Mesodermal cell (in vitro differentiated cells): ENCODE measurements around the gene SMYD2.

Source experiments
- H3K27ac ChIP-seq: 2 replicates; pipeline ENCODE4 v1.7.0; 2013; ENCODE audit warnings: mild to moderate bottlenecking, low read depth, low read length, moderate library complexity; ENCODE audit not compliant: severe bottlenecking
- H3K36me3 ChIP-seq: 2 replicates; pipeline ENCODE4 v1.7.1; 2013; ENCODE audit warnings: mild to moderate bottlenecking, low read length, moderate library complexity; ENCODE audit not compliant: control insufficient read depth, insufficient read depth
- H3K4me1 ChIP-seq: one replicate; pipeline ENCODE4 v1.7.1; 2013; ENCODE audit warnings: mild to moderate bottlenecking, low read length; ENCODE audit not compliant: insufficient read depth, control insufficient read depth, poor library complexity, severe bottlenecking
- H3K4me3 ChIP-seq: 2 replicates; pipeline ENCODE4 v1.7.0; 2013; ENCODE audit warnings: low read length, control low read depth, mild to moderate bottlenecking; ENCODE audit not compliant: insufficient read depth, poor library complexity, severe bottlenecking; ENCODE audit errors: extremely low read depth
- H3K9me3 ChIP-seq: 2 replicates; pipeline ENCODE4 v1.7.1; 2013; ENCODE audit warnings: mild to moderate bottlenecking, low read length, moderate library complexity; ENCODE audit not compliant: control insufficient read depth
- WGBS, 2 experiments: methylation state at CpG; one replicate each; pipeline ENCODE4 v1.1.5; 2013; ENCODE audit warnings: missing lambda C conversion rate in 2 of 2; ENCODE audit not compliant: insufficient coverage in 2 of 2; 5-methylcytosine and 5-hydroxymethylcytosine counted together

SMYD2 gene

DNA sequence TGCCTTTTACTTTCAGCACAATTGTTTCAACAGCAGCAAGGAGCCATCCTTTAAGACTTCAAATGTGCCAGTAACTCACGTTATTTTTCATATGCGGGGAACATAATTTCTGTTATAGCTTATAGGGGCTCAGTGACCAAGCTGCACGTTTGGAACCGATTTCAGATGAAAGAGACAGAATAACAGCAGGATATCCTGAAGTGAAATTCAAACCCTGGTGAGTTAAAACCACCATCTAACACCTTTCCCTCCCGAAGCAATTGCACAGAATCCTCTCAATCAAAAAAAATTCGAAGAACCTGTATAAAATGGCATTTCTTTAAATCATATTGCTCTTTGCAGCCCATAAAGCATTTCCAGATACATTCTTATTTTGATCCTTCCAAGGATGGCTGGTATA is 6.9 kb downstream of the SMYD2 start:
- H3K27ac ChIP-seq: no peak overlapping the region
- 77 to 81% methylated on average over 5 to 6 of the region's 6 CpGs for WGBS, 2 experiments

DNA sequence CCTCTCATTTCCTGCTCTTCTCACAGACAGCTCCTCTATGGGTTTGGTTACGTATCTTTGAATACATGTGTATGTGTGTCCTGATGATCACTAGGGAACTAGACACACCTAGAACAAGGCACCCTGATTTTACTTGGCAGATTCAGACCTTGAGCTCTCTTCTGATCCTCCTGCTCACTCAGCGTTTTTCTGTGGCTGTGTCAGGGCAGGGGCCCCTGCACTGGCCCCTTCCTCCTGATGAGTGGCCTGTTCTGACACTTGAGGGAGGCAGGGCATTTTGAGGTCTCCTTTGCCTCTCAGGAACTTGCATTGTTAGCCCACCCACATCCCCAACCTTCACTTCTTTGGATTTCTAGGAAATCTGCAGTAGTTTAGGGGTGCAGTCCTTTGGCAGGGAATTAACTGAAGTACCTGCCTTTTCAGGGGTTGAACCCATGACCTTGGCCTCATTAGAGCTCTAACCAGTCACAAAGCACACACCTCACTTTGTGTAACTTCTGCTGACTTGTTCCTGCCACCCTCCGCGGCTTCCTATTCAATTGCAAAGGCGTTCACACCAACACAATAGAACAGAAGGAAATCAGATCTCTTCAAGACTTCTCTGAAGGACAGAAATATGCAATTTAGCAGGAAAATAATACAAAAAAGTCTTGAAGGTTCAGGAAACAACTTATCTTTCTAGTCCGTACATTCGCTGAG is 8.8 kb downstream of the SMYD2 start:
- 21 to 54% methylated on average over 3 to 4 of the region's 7 CpGs for WGBS, 2 experiments
- Histone ChIP-seq H3K4me1 (peaks cover 18% of the 10 kb centered on the region), H3K36me3 (peaks cover 5% of the 10 kb centered on the region), H3K27ac (no peak overlapping the region), H3K4me3 (no peak overlapping the region), H3K9me3 (no peaks in the 10 kb centered on the region)

More for the DNA sequence above, 6.9 kb downstream of the SMYD2 start:
- no peaks in the 10 kb centered on the region for H3K9me3 ChIP-seq
- no peak overlapping the region for H3K4me3 ChIP-seq
- peaks cover 18% of the 10 kb centered on the region for H3K4me1 ChIP-seq
- peaks cover 5% of the 10 kb centered on the region for H3K36me3 ChIP-seq

GRCh38 chr1:214290424-214291037 is 9.6 kb downstream of the SMYD2 start:
- no peaks in the 10 kb centered on the region for H3K9me3 ChIP-seq

DNA sequence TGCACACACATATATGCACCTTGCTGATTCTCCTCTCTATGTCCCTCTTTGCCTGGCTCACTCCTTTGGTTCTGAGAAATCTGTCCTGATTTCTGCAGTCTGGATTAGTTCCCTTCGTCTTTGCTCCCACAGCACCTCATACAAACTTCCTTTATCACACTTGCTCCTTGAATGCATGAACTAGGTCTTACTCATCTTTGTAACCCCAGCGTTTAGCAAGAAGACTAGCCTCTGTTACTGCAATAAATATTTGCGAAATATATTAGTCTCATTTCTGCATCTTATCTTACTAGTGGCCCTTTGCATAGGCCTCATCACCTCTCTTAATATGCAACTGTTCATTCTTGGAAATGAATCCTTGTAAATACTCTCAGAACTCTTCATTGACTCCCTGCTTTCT is 11.4 kb downstream of the SMYD2 start:
- Histone ChIP-seq H3K4me3 (no peak overlapping the region), H3K4me1 (peaks cover 31% of the 10 kb centered on the region), H3K36me3 (peaks cover 5% of the 10 kb centered on the region), H3K9me3 (no peaks in the 10 kb centered on the region), H3K27ac (no peak overlapping the region)
- WGBS, 2 experiments: 84 to 89% methylated on average over 3 of the region's 3 CpGs

More at GRCh38 chr1:214290424-214291037, 9.6 kb downstream of the SMYD2 start:
- 80 to 90% methylated on average over 4 of the region's 5 CpGs for WGBS, 2 experiments
- Histone ChIP-seq H3K27ac (no peak overlapping the region), H3K36me3 (peaks cover 5% of the 10 kb centered on the region), H3K4me1 (peaks cover 18% of the 10 kb centered on the region), H3K4me3 (no peak overlapping the region)

DNA sequence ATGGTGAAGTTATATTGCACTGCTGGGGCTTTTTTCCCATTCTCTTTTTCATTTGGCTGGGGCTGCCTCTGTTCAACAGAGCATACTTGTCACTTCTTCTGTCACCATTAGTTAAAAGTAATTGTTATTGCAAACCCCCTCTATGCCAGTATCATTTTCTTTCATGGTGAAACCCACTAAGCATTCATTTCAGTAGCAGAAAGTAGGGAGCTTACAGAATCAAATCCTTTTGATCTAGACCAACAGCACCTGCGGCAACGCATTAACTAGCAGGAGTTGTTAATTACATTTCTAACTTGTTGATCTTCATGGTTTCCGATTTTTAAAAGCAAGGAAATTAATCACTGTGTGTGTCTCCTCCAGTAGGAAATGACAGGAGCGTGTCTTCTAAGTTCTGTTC is 15.0 kb downstream of the SMYD2 start:
- H3K36me3 ChIP-seq: no peaks in the 10 kb centered on the region
- no peaks in the 10 kb centered on the region for H3K9me3 ChIP-seq
- H3K27ac ChIP-seq: no peak overlapping the region
- H3K4me3 ChIP-seq: no peak overlapping the region
- WGBS, 2 experiments: 81% methylated on average over 4 of the region's 4 CpGs; no CpG with 5 or more reads in 1 of the 2 experiments
- H3K4me1 ChIP-seq: peaks cover 21% of the 10 kb centered on the region

DNA sequence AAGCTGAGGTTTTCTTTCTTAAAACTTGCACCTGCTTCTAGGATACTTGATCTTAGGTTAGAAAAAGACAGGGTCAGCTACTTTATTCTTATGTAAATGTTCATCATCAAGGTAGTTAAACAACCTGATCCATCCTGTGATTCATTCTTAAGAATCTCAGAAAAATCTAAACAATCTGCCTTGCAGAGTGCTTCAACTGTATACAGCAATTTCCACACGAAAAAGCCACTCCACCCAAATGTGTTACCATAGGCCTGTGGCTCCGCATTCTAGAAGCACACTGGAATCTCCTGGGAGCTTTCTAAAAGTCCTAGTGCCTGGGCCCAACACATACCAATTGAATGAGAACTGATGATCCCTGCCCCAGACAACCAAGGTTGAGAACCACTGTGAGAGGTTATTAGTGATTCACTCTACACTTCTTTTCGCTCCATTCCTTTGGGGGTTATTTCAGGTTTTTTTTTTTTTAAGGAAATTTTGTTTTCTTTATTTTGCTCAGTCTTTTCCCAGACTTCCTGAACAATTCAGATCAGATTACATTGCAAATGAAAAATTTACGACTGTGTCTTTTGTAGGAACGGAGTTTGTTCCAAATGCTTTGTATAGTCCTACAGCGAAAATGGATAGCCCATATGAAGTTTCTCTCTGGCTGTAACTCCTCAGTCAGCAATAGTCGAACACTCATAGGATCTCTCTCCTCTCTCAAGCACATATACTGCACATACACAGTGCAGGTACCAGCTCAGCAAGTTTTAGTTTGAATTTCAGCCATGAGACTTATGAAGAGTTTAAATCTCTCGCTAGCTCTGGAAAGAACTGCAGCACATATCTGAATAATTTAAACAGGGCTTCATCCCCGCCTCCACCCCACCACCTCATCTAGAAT is 16.1 kb downstream of the SMYD2 start:
- H3K27ac ChIP-seq: peak overlapping the region; percentile 42

DNA sequence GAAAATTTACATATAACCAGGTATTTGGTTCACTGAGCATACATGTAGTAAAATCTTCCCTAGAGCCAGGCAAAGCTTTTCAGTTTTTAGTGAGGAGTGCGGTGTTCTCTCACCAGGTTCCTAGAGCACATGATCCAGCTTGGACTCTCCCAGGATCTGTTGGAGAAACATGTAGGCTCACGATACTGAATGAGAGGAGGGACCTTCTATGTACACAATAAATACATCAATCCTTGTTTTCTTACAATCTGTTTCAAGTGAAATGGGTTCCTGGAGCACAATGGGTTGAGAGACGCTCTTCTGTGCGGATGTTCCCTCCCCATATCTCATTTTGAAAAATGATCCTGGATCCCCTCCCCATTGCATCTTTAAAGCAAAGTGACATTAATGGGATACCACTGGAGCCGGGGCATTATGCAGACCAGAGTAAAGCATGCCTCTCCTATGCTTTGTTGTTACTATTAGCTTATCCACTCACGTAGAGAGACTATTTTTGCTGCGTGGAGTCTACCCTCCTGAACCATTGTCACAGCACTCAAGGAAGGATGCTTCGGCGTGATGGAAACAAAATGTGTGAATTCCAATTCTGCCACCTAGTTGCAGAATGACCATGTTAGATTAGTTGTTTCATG is 19.3 kb downstream of the SMYD2 start:
- no peak overlapping the region for H3K27ac ChIP-seq
- H3K4me3 ChIP-seq: no peak overlapping the region
- WGBS, 2 experiments: 95 to 98% methylated on average over 6 of the region's 9 CpGs
- H3K9me3 ChIP-seq: no peaks in the 10 kb centered on the region
- peaks cover 24% of the 10 kb centered on the region for H3K4me1 ChIP-seq
- H3K36me3 ChIP-seq: no peaks in the 10 kb centered on the region

More for the DNA sequence above, 16.1 kb downstream of the SMYD2 start:
- no peak overlapping the region for H3K4me3 ChIP-seq
- peaks cover 18% of the 10 kb centered on the region for H3K4me1 ChIP-seq
- H3K36me3 ChIP-seq: no peaks in the 10 kb centered on the region
- H3K9me3 ChIP-seq: no peaks in the 10 kb centered on the region
- WGBS, 2 experiments: 71 to 81% methylated on average over 6 to 7 of the region's 9 CpGs

GRCh38 chr1:214301526-214301925 is 20.6 kb downstream of the SMYD2 start:
- no peak overlapping the region for H3K4me3 ChIP-seq
- no peaks in the 10 kb centered on the region for H3K36me3 ChIP-seq
- H3K4me1 ChIP-seq: peaks cover 17% of the 10 kb centered on the region
- H3K9me3 ChIP-seq: no peaks in the 10 kb centered on the region
- H3K27ac ChIP-seq: no peak overlapping the region

- peaks cover 5% of the 10 kb centered on the region for H3K36me3 ChIP-seq
- H3K4me1 ChIP-seq: peaks cover 9% of the 10 kb centered on the region
- WGBS, 2 experiments: 90 to 92% methylated on average over 15 to 19 of the region's 25 CpGs
- no peak overlapping the region for H3K27ac ChIP-seq
- no peak overlapping the region for H3K4me3 ChIP-seq
- H3K9me3 ChIP-seq: no peaks in the 10 kb centered on the region
These were observed 22.4 kb downstream of the SMYD2 start for GRCh38 chr1:214303141-214303930.
